GM19043 (cell line): ENCODE data around the gene HDLBP.

ENCODE experiments used
- ATAC-seq: cut with Tn5 transposase; IDR thresholded peaks from one replicate; pipeline ENCODE4 v1.9.1; 2021; ENCODE audit warnings: low read depth; ENCODE audit not compliant: unreplicated experiment

Gene HDLBP

GRCh38 chr2:241256168-241256545 lies 59.3 kb downstream of the HDLBP start:
- no peak for ATAC-seq

DNA sequence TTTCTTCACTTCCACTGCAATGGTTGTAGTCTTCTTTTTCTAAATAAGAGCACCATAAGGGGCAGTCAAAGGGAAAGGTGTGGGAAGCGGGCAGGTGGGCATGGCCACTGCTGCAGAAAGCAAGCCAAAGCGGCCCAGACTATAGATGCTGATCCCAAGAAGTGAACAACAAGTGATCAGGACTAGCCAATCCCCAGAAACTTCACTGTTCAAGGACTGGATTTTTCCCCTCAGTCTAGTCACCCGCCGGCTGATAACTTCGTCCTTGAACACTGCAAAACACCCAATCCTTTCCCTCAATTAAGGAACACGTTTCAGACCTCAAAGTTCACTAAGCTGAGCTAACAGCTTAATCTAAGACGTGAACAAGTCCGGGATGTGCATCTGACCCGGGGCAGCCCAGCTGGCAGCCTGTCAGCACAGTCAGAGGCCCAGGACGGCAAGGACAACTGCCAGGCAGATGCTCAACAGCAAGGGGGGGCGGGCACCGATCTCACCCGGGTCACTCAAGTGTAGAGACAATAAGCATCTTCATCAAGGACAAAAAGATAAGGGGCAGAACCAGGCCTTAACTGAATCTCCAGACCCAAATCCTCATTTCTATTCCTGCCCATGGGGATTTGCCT lies 59.8 kb downstream of the HDLBP start:
- ATAC-seq: no peak

GRCh38 chr2:241254904-241255351 lies 60.5 kb downstream of the HDLBP start:
- no peak for ATAC-seq

DNA sequence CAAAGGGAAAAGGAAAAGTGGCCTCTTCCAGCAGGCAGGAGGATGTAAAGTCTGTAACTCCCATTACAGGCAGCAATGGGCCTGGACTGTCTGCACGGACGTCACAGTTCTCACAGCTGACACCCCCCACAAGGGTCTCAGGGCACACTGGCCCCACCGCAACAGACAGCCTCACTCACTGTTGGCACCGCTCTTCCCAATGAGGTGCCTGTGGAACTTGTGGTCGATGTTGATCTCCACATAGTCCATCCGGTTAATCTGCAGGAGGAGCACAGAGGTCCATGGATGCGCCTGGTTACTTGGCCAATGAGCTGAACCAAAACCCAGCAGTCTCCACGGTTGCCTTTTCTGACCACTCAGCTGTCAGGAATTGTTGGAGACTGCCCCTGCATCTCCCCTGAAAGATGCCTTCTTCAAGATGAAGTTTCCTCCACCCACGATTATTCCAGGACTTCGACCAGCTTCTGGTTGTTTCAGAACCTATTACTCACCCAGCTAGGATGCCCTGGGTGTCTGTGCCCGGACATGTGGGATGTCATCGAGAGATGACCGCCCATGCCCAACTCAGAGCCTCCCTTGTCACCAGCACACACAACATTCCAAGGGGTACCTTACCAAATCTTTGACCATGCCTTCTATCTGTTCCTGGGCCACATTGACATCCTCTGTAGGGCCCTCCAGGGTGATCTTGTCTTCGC lies 62.5 kb downstream of the HDLBP start:
- ATAC-seq: no peak

DNA sequence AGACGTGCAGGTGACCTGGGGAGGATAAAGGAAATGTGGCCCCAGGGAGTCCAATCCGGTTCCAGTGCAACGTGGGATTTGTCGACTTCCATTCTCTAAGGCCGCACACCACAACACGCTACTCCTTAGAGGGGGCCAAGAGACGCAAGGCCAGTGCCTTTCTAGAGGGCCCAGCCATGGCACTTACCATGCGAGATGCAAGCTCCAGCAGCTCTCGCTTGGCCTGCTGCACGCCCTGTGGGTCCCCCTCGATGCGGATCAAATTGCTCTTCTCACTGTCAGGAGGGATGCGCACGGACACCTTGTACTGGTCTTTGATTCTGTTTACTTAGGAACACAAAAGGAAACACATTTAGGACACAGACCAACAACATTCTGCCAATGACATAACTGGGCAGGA lies 65.8 kb downstream of the HDLBP start:
- no peak for ATAC-seq

- no peak for ATAC-seq
These were observed 66.6 kb downstream of the HDLBP start for GRCh38 chr2:241248897-241249296.

- no peak for ATAC-seq
These were observed 67.2 kb downstream of the HDLBP start for GRCh38 chr2:241248289-241248688.

- no peak for ATAC-seq
These were observed 71.1 kb downstream of the HDLBP start for GRCh38 chr2:241244368-241244767.

DNA sequence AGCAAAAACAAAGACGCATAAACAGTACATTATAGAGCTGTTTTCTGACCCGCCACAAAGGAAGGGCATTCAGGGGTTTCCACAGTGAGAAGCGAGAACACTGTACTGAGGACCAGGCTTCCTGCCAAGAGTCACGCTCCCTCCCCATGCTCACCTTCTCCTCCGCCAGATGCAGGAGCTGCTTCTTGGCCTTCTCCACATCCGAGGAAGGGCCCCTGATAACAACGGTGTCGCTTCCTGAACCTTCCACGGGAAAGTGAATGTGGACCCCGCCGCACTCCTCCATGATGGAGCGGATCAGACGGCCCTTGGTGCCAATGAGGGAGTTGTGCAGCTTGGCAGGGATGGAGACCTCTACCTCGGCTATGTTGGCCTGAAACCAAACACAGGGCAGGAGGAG lies 73.2 kb downstream of the HDLBP start:
- no peak for ATAC-seq

GRCh38 chr2:241241669-241242068 lies 73.8 kb downstream of the HDLBP start:
- no peak for ATAC-seq

DNA sequence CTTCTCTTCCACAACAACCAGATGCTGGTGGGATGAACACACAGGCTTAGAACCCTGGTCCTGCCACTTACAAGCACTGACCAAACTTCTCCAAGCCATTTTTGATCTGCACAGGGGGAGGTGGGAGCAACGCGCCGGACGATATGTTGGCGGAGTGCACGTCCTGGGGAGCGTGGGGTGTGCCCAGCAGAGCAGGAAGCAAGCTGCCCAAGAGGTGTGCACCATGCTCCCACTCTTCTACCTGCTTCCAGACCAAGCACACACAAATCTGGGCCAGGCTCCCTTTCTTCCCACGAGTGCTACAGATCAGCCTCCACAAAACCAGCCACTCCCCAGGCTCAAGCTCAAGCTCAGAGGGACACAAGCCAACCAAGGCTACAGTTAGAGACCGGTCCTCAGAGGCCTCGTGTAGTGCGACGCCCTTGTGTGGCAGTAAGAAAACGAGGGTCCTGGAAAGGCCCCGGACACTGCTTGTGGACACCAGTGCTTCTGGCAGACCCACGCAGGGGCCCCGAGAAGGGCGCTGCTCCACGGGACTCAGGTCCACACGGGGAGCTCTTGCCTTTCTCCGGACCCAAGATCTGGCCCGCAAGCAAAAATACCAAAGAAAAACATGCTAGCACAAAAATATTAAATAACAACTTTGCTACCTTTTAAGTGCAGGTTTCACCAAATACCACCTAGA lies 75.0 kb downstream of the HDLBP start:
- ATAC-seq: no peak

- ATAC-seq: no peak
These were observed 75.8 kb downstream of the HDLBP start for GRCh38 chr2:241239552-241240202.

GRCh38 chr2:241238693-241239198 lies 76.7 kb downstream of the HDLBP start:
- no peak for ATAC-seq

DNA sequence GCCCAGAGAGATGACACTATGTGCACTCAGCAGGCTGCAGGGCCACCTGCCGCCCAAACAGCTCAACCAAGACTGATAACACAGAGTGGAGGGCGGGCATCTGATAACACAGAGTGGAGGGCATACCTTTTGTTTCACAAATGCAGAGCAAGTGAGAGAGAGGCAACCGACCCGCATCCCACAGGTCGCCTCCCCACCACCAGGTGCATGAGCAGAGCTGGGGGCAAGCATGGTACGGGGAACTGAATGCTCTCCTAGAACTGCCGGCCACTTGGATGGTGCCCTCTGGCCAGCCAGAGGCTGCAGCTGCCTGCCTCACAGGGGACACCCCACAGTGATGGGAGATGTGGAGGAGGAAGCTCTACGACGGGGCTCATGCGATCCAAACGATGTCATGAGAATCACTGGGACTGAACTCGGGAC lies 77.5 kb downstream of the HDLBP start:
- ATAC-seq: no peak

DNA sequence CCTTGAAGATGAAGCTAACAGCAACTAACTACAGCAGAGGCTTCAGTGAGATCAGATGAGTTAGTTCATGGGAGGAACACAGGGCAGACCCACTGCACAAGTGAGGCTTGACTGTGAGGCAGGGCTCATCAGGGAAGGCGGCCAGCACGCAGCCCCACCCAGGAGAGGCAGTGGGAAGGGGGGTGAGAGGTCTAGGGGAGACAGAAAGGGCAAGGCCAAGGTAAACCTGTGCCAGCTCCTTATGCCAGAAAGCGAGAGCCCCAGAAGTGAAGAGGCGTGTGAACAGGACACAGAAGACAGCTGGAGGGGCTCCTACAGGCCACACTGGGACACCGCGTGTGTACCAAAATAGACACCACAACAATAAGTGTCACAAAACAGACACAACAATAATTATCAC lies 78.4 kb downstream of the HDLBP start:
- ATAC-seq: no peak

DNA sequence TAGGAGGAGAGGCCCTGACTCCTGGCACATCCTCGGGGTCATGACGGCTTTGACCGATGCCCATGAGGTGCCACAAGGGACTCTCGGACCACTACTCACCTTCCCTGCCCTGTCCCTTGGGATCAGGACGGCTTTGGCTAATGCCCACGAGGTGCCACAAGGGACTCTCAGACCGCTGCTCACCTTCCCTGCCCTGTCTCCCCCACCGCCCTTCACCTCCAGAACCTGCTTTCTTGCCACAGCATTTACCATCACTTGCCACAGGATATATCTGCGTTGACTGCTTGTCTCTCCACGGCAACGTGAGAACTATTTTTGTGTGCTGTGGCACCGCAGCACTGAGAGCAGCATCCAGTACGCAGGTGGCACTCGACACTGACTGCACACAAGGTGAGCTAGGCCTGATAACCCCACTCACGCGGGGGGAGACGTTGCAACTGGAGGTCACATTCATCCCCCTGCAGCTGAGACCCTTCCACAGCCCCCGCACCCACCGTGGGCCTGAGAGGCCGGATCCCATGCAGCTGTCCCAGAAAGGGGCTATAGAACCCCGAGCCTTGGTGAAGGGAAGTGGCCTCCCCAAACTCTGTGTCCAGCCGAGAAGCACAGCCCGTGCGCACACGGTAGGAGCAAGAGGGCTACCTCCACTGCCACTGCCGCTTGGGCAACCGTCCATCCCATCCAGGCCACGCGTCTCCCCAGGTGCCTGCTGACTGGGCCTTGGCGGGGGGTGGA lies 79.4 kb downstream of the HDLBP start:
- no peak for ATAC-seq

DNA sequence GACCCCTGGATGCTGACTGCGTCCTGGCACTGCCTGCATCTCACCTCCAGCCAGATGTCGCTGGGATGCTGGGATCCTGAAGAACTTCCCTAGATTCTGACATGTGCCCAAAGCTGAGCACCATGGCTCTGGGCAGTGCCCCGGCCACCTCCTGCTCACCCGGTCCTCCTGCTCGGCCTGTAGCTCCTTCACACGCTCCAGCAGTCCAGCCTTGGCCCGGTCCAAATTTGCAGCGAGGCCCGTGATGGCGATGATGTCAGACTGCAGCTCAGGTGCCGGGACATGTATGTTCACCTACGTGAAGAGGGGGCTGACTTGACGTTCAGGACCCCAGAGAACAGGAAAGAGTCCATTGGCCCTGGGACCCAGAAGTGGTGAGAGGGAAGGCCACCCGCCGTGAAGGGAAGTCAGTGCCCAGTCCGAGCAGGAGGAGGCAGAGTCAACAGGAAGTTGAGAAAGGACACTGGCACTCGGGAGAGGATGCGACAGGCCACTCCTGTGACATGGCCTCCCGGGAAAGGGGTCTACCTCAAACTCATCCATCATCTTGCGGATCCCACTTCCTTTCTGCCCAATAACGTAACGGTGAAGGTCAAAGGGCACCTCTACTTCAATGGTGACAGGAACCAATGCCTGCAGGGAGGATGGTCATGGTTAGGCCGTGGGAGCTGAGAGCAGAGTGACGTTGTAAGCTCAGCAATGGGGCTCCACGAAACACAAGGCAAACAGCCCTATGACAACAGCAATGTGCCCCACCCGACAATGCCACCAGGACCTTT lies 80.3 kb downstream of the HDLBP start:
- ATAC-seq: no peak

- no peak for ATAC-seq
These were observed 81.2 kb downstream of the HDLBP start for GRCh38 chr2:241234066-241234790.
